Measurements from ENCODE around the gene JMJD1C. TPM values are rescaled to one million over a fixed set of nuclear protein-coding genes. Genes with fewer than 3 reads are reported as not detected.
A peak's percentile ranks its signal among the peaks of the same experiment; 100 is the strongest.
"Not testable (repeated sequence)": the region's sequence is repeated elsewhere in the genome, so short reads cannot be mapped to it uniquely, and the experiment has no call there.

Gene JMJD1C
- total RNA-seq (2014; rRNA removed; shearing (Covaris generic)), result 16.3 and 31.5 TPM in 2 replicates

DNA sequence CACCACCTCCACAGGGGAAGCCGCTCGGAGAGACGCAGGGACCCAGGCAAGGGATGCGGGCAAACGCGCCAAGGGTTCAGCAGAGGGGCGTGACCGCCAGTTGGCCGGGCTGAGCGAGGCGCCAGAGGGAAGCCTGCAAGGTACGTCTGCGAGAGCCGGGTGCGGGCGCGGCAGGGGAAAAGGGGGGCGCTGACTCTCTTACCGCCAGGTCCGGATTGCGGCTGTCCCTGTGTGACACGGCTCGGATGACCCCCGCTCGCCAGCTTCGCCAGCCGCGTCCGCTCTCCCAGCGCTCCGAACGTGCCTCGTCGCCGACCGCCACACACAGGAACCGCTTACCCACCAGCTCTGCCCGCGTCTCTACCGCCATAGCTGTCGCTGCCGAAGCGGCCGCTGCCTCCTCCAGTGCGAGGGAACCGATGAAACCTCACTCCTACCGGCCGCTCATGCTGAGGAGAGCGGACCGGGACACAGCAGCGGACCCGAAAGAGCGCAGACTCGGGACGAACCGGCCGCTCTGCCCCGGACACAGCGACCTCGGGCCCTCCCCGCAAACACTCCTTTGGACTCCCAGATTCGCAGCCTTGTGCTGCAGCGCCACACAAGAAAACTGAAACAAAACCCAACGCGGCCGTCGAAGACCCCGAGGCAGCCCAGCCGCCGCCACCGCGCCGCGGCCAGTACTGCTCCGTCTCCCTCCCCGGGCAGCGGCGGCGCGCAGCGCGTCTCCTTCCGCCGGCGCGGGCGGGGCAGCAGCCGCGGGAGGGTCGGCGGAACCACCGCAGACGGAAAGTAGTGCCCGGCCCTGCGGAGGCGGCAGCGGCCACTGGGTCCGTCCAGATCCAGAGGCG lies at the start of gene JMJD1C:
Gene JMJD1C, minus strand, starts transcription at position 685 of the 851 bp plus-strand sequence. Its CDS starts 315 bp downstream, at position 370.
- DNase-seq (ENCODE audit: low spot score), result peak; percentile 62

DNA sequence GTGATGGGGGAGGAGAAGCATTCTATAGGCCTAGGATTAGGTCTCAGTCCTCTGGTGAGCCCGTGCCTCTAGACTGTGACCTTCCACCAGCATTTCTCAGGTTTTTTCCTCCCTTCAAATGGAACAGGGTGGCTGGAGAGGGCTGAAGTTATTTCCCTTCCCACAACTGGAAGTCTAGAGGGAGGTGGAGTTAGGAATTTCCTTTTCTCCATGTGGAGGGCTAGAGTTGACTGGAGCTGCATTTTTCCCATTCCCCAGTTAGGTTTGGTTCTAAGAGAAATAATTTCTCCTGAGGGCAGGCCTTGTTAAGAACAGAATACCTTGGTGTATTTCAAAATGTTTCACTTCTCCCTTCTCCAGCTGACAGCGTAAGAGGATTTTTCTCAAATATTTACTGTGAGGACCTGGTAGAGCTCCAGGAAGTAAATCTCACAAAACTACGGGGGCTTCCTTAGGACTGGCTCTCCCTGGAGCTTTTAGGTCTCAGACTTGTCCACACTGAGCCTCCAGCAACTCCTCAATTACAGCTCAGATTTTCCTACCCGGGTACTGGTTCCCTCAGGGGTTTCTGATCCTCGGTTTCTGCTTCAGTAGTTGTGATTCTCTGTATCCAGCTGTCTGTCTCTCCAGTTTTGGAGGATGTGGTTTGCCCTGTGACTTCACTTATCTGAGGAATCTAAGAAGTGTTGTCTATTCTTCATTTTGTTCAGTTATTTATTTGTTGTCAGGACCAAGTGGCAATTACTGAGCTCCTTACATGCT lies 49.4 kb upstream of the JMJD1C start:
- peak; percentile 39 for DNase-seq (ENCODE audit: low spot score)

GRCh38 chr10:63506554-63506953 lies 40.8 kb upstream of the JMJD1C start:
- DNase-seq (ENCODE audit: low spot score), result no peak

- DNase-seq (ENCODE audit: low spot score), result no peak
Measured at GRCh38 chr10:63505562-63505961, 39.8 kb upstream of the JMJD1C start.

- DNase-seq (ENCODE audit: low spot score), result peak; percentile 3
Measured at GRCh38 chr10:63504145-63504881, 38.5 kb upstream of the JMJD1C start.

- no peak for DNase-seq (ENCODE audit: low spot score)
Measured at GRCh38 chr10:63503395-63503794, 37.6 kb upstream of the JMJD1C start.

DNA sequence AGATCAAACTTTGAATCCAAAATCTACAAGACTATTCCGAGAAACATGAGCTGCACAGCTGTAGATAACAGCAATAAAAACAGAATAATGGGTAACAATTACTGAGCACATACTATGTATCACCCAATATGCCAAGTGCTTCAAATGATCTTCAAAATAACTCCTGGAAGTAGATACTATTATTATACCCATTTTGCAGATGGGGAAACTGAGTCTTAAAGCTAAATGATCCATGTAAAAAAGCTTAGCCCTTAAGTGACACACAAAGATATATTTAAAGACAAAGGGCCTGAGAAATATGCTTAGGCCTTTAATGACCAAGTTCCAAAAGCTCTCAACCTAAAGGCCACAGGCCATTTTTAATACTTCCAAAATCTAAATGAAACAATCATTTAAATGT lies 37.1 kb upstream of the JMJD1C start:
- DNase-seq (ENCODE audit: low spot score), result no peak

DNA sequence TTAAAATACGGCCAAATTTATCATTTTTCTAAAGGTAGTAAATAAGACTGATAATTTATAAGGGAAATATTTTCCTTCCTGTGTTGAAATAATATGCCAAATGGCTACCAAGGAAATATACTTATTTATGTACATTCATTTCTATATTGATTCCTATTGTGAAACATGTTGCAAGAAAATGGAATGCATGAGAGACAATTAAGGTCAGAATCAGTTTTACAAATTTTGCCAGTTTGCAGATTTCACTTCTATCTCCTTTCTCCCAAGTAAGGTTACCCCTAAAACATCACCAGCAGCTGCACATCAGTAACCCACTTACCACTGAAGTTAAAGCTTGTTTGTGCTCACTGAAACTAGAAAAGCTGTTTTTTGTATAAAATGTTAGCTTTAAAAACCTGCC lies 36.2 kb upstream of the JMJD1C start:
- no peak for DNase-seq (ENCODE audit: low spot score)

DNA sequence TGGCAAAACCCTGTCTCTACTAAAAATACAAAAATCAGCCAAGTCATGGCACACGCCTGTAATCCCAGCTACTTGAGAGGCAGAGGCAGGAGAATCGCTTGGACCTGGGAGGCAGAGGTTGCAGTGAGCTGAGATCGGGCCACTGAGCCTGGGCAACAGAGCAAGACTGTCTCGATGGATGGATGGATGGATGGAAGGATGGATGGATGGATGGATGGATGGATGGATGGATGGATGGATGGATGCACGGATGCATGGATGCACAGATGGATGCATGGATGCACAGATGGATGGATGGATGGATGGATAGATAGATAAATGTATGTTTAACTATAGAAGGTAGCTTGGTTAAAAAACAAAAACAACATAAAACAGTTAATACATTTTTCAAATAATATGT lies 34.8 kb upstream of the JMJD1C start:
- DNase-seq (ENCODE audit: low spot score), result not testable (repeated sequence)

DNA sequence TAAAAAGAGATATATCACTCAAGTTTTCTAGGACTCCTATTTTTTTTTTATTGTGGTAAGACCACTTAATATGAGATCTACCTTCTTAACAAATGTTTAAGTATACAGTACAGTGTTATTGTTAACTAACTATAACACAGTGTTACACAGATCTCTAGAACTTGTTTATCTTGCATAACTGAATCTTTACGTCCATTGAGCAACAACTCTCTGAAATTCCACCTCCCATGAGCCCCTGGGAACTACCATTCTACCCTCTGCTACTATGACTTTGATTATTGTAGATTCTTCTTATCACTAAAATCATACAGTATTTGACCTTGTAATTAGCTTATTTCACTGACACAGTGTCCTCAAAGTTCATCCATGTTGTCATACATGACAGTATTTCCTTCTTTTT lies 32.9 kb upstream of the JMJD1C start:
- no peak for DNase-seq (ENCODE audit: low spot score)

- no peak for DNase-seq (ENCODE audit: low spot score)
Measured at GRCh38 chr10:63497321-63497720, 31.5 kb upstream of the JMJD1C start.

GRCh38 chr10:63496561-63496960 lies 30.8 kb upstream of the JMJD1C start:
- DNase-seq (ENCODE audit: low spot score), result no peak

DNA sequence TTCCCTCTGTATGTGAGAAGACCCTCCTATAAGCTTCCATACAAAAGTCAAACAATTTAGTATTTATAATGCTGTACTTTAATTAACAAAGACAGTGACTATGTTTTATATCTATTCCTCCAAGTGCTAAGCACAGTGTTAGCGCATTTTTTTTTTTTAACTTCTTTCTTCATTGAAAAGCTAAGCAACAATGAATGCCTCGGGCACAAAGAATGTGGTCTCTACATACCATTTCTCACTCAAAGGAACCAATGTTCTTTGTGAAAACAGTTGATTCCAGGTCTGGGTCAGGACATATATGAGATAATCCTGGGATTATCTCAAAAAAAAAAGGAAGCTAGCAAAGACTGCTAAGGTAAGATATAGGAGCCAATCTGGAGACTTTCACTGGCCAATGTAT lies 29.2 kb upstream of the JMJD1C start:
- no peak for DNase-seq (ENCODE audit: low spot score)

DNA sequence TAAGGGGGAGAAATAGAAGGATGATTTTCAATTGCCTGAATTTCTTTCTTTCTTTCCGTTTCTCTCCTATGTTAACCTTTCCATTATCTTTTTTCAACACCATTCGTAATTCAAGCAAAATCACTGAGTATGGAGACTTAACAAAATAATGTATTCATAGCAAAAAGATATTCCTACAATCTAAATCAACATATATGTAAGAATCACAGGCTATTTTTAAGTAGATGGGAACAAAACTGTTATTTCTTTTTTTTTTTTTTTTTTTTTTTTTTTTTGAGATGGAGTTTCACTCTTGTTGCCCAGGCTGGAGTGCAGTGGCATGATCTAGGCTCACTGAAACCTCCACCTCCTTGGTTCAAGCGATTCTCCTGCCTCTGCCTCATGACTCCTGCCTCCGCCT lies 27.2 kb upstream of the JMJD1C start:
- DNase-seq (ENCODE audit: low spot score), result no peak

- not testable (repeated sequence) for DNase-seq (ENCODE audit: low spot score)
Measured at GRCh38 chr10:63492317-63492690, 26.5 kb upstream of the JMJD1C start.

- peak; percentile 9 for DNase-seq (ENCODE audit: low spot score)
Measured at GRCh38 chr10:63491588-63492316, 26.0 kb upstream of the JMJD1C start.

- DNase-seq (ENCODE audit: low spot score), result no peak
Measured at GRCh38 chr10:63489838-63490237, 24.1 kb upstream of the JMJD1C start.

GRCh38 chr10:63487990-63488389 lies 22.2 kb upstream of the JMJD1C start:
- DNase-seq (ENCODE audit: low spot score), result no peak

DNA sequence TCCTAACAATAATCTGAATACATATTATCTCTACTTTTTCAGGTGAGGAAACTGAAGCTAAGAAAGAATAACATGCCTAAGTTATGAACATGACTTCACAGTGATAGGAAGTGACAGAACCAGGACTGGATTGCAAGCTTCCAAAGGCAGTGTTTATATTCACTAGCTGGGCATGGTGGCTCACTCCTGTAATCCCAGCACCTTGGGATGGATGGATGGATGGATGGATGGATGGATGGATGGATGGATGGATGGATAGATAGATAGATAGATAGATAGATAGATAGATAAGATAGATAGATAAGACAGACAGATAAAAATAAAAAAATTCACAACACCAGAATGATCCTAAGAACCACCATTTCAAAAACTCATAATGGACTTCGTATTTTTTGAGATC lies 18.2 kb upstream of the JMJD1C start:
- DNase-seq (ENCODE audit: low spot score), result no peak

- DNase-seq (ENCODE audit: low spot score), result no peak
Measured at GRCh38 chr10:63481815-63482421, 16.1 kb upstream of the JMJD1C start.

DNA sequence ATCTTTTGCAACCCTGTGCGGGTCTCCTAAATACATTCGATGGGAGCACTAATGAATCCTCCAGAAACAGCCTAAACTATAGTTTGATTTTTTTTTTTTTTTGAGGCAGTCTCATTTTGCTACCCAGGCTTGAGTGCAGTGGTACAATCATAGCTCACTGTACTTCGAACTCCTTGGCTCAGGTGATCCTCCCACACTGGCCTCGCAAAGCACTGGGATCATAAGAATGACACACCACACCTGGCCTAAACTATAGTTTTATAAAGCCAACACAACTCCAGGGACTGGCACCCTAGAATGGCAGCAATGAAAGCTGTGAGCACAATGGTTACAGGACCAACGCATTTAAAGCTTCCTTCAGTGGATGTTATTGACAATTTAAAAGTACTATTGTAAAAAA lies 14.5 kb upstream of the JMJD1C start:
- DNase-seq (ENCODE audit: low spot score), result no peak
